ENCODE results near the gene CHID1. TPM values are rescaled to one million over a fixed set of nuclear protein-coding genes. Genes with fewer than 3 reads are reported as not detected.

CHID1 gene
- total RNA-seq, 4 donors from 2014 or later = 56.6 to 90.5 (median 79.8) TPM

GRCh38 chr11:844693-845644 lies 65.6 kb downstream of the CHID1 start:
- no peak for TF ChIP-seq CTCF (IDR thresholded peaks at IDR 0.05)
- ATAC-seq (ENCODE audit: low FRiP score) = peak; percentile 55
- DNase-seq (ENCODE audit: low spot score) = peak; percentile 79

GRCh38 chr11:843818-844692 lies 66.6 kb downstream of the CHID1 start:
- ATAC-seq (ENCODE audit: low FRiP score) (peak; percentile 51), DNase-seq (ENCODE audit: low spot score) (peak; percentile 76)
- TF ChIP-seq CTCF (IDR thresholded peaks at IDR 0.05) = no peak

GRCh38 chr11:843086-843734 lies 67.4 kb downstream of the CHID1 start:
- no peak for TF ChIP-seq CTCF (IDR thresholded peaks at IDR 0.05)

GRCh38 chr11:842370-843002 lies 68.1 kb downstream of the CHID1 start, which contains the start of the genes POLR2L and TSPAN4:
TSS of gene POLR2L (minus strand) at chr11:842529. CDS start at chr11:842508, 21 bp downstream.
TSS of gene TSPAN4 (plus strand) at chr11:842852. CDS start at chr11:850305, 7,453 bp downstream.
- peak; percentile 46 for ATAC-seq (ENCODE audit: low FRiP score)
- no peak for TF ChIP-seq CTCF (IDR thresholded peaks at IDR 0.05)
- DNase-seq (ENCODE audit: low spot score) = peak; percentile 78

More at GRCh38 chr11:843086-843734, 67.4 kb downstream of the CHID1 start:
- DNase-seq (ENCODE audit: low spot score) = no peak
- no peak for ATAC-seq (ENCODE audit: low FRiP score)

- no peak for TF ChIP-seq CTCF (IDR thresholded peaks at IDR 0.05)
- ATAC-seq (ENCODE audit: low FRiP score) (no peak), DNase-seq (ENCODE audit: low spot score) (no peak)
These were observed 68.6 kb downstream of the CHID1 start for GRCh38 chr11:841981-842369.
